Ishikawa (cell line): ENCODE results near the gene MAP3K2.

Experiments
- CREB1 ChIP-seq: IDR thresholded peaks from 2 replicates; pipeline ENCODE4 v1.6.1; 2012; ENCODE audit warnings: low read depth
- EP300 ChIP-seq: IDR thresholded peaks from 2 replicates; pipeline ENCODE4 v1.6.1; 2012; ENCODE audit warnings: borderline replicate concordance
- FOXM1 ChIP-seq: IDR thresholded peaks from 2 replicates; pipeline ENCODE4 v1.6.1; 2012; ENCODE audit warnings: low read depth, borderline replicate concordance
- RAD21 ChIP-seq: IDR thresholded peaks from 2 replicates; pipeline ENCODE4 v1.6.1; 2012; ENCODE audit warnings: low read depth
- REST ChIP-seq: IDR thresholded peaks from 2 replicates; pipeline ENCODE4 v1.6.1; 2012; ENCODE audit warnings: low read depth, mild to moderate bottlenecking
- TCF12 ChIP-seq: IDR thresholded peaks from 2 replicates; pipeline ENCODE4 v1.6.1; 2012; ENCODE audit warnings: low read depth

GRCh38 chr2:127378720-127379119 lies 9.1 kb downstream of the MAP3K2 start:
- TF ChIP-seq CREB1 (no peak), EP300 (no peak), FOXM1 (no peak), RAD21 (no peak), REST (no peak), TCF12 (no peak)
